ENCODE measurements around the gene CFD.
A peak's percentile ranks its signal among the peaks of the same experiment; 100 is the strongest.

CFD gene

Small RNA genes within 50 kb of the gene (microRNA-seq; reads per million reads assigned to microRNA genes)
- gene MIR3187, result 38.6 reads per million, percentile 56 among the genes with 10 or more reads in this experiment
